ENCODE results near the gene THRSP. TPM values are rescaled to one million over a fixed set of nuclear protein-coding genes. Genes with fewer than 3 reads are reported as not detected.

The THRSP gene
- total and polyA plus RNA-seq, 2 of the 8 experiments (the other 6 are each of a cell fraction or from before 2014, with no cell fraction given): 0.11 TPM; not detected in 1

DNA sequence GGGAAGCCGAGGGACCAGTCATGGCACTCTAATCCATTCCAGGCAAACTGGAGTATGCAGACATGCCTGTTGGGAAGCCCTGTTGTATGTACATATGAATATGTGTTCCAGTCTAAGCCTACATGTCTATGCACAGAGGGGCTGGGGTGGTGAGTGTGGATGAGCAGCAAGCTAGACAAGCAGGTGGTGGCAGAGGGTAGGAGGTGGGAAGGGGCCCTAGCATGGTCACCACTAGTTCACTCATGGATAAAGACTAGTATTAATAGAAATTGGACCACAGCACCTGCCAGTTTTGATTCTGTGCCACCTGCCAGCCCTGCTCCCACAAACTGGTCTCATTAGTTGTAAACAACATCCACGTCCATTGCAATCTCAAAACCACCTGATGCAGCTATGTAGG lies 1.5 kb downstream of the THRSP start:
- Histone ChIP-seq H3K4ac (replicated peaks; ENCODE audit: insufficient read length, low read depth, low read length) (no peak overlapping the region), H3K23ac (ENCODE audit: insufficient read length) (no peak overlapping the region), H2BK20ac (ENCODE audit: low read length) (no peak overlapping the region), H3K36me3 (ENCODE audit: control insufficient read depth in 2 of 4, insufficient read depth in 4 of 4, low read length in 3 of 4) (peaks cover 0 to 18% (median 7%) of the 10 kb centered on the region in 4 experiments; a peak in 5 of 8 replicates), H3K23me2 (ENCODE audit: low read depth, low read length) (no peaks in the 10 kb centered on the region), H4K20me1 (replicated peaks in 1 of 2; ENCODE audit: control insufficient read depth in 1 of 2, insufficient read depth in 2 of 2, low read length in 2 of 2) (peaks cover 0 to 2% of the 10 kb centered on the region in 2 experiments), H3K9me3 (ENCODE audit: insufficient read depth in 2 of 2, low read depth in 1 of 2, low read length in 1 of 2) (no peaks in the 10 kb centered on the region), H2AFZ (ENCODE audit: low read length) (no peak overlapping the region), H4K5ac (ENCODE audit: insufficient read length, low read depth, low read length) (no peak overlapping the region), H2BK15ac (ENCODE audit: low read length) (no peak overlapping the region), H2AK5ac (ENCODE audit: low read depth, low read length) (no peak overlapping the region), H3K4me3 (ENCODE audit: extremely low read depth in 1 of 4, insufficient read depth in 2 of 4, low read depth in 3 of 4, low read length in 4 of 4) (no peak overlapping the region), H3K79me1 (ENCODE audit: low read depth, low read length) (no peaks in the 10 kb centered on the region), H3K9ac (replicated peaks in 1 of 4; ENCODE audit: extremely low read depth in 1 of 4, low read depth in 3 of 4, low read length in 3 of 4) (no peak overlapping the region), H2BK5ac (ENCODE audit: low read depth, low read length) (no peak overlapping the region), H3K14ac (ENCODE audit: insufficient read length) (no peak overlapping the region), H3K4me2 (ENCODE audit: insufficient read depth in 1 of 2, low read depth in 2 of 2, low read length in 2 of 2) (no peak overlapping the region), H3K56ac (replicated peaks; ENCODE audit: insufficient read length, low read depth, low read length) (no peak overlapping the region), H3K4me1 (replicated peaks in 1 of 4; ENCODE audit: control insufficient read depth in 3 of 4, insufficient read depth in 4 of 4, low read length in 3 of 4) (no peaks in the 10 kb centered on the region), H3K27me3 (replicated peaks in 1 of 4; ENCODE audit: control insufficient read depth in 3 of 4, extremely low read depth in 1 of 4, insufficient read depth in 3 of 4, low read length in 3 of 4) (no peaks in the 10 kb centered on the region), H4K8ac (ENCODE audit: extremely low read depth, insufficient read depth, low read length) (no peak overlapping the region), H3K27ac (ENCODE audit: low read depth, low read length) (no peak overlapping the region), H2BK120ac (replicated peaks; ENCODE audit: low read depth, low read length) (no peak overlapping the region), H3K79me2 (ENCODE audit: control insufficient read depth in 1 of 2, insufficient read depth in 2 of 2, low read length in 2 of 2) (no peaks in the 10 kb centered on the region), H2BK12ac (ENCODE audit: low read depth, low read length) (no peak overlapping the region), H3K18ac (ENCODE audit: extremely low read depth, low read length) (no peak overlapping the region), H4K91ac (replicated peaks; ENCODE audit: insufficient read length, low read length) (no peak overlapping the region)
- FAIRE-seq (no peak), DNase-seq (ENCODE audit: low read depth in 1 of 2, low spot score in 2 of 2) (no peak)
- no peak for TF ChIP-seq MAFK (IDR thresholded peaks at IDR 0.05; ENCODE audit: low read depth, low read length)
- ChIA-PET POLR2A (ENCODE audit: partially characterized antibody) (interaction anchor here (0.6 to 1.5 kb wide), 4 partner anchors 10 to 195 kb away, joined by 3 to 5 read pairs (median 4); no protein-coding TSS in a partner anchor), CTCF (ENCODE audit: partially characterized antibody) (interaction anchor here (1.1 to 2.1 kb wide), 3 partner anchors 11 to 19 kb away, joined by 3 to 5 read pairs (median 5); no protein-coding TSS in a partner anchor)
- WGBS, 2 experiments (ENCODE audit: extremely low coverage in 1 of 2, insufficient coverage in 1 of 2, insufficient read length in 1 of 2, insufficient replicate concordance in 2 of 2, low coverage in 1 of 2, low lambda C conversion rate in 2 of 2, missing lambda C conversion rate in 1 of 2): 93% methylated on average over 2 of the region's 2 CpGs; no CpG with 5 or more reads in 1 of the 2 experiments
